ENCODE data around the gene NPSR1.
"Not testable (repeated sequence)": the region's sequence is repeated elsewhere in the genome, so short reads cannot be mapped to it uniquely, and the experiment has no call there.

Gene NPSR1

GRCh38 chr7:34869057-34869456 is 211.0 kb downstream of the NPSR1 start:
- POLR2A ChIA-PET = no interaction called here
- no peak for DNase-seq (ENCODE audit: extremely low spot score)
- CTCF ChIA-PET = no interaction called here
- TF ChIP-seq CTBP1 (IDR thresholded peaks at IDR 0.05; ENCODE audit: borderline replicate concordance) (no peak), ARNT (IDR thresholded peaks at IDR 0.05) (no peak), PKNOX1 (IDR thresholded peaks at IDR 0.05) (no peak), TARDBP (IDR thresholded peaks at IDR 0.05) (no peak), ZNF384 (IDR thresholded peaks at IDR 0.05) (no peak), SUZ12 (IDR thresholded peaks at IDR 0.05) (no peak), BHLHE40 (IDR thresholded peaks at IDR 0.05; ENCODE audit: borderline replicate concordance) (no peak), L3MBTL2 (conservative IDR thresholded peaks at IDR 0.05) (no peak), HDGF (IDR thresholded peaks at IDR 0.05; ENCODE audit: borderline replicate concordance) (no peak), FOXA1 (IDR thresholded peaks at IDR 0.05) (no peak), FOXK2 (IDR thresholded peaks at IDR 0.05) (no peak), FOXM1 (IDR thresholded peaks at IDR 0.05; ENCODE audit: borderline replicate concordance) (no peak), ELF4 (IDR thresholded peaks at IDR 0.05) (no peak), LEF1 (IDR thresholded peaks at IDR 0.05; ENCODE audit: borderline replicate concordance) (no peak), SP1 (IDR thresholded peaks at IDR 0.05) (no peak)

GRCh38 chr7:34870041-34870440 is 212.0 kb downstream of the NPSR1 start:
- POLR2A ChIA-PET; CTCF ChIA-PET; DNase-seq (ENCODE audit: extremely low spot score): not testable (repeated sequence)

- DNase-seq (ENCODE audit: extremely low spot score); CTCF ChIA-PET; POLR2A ChIA-PET: not testable (repeated sequence)
Measured at GRCh38 chr7:34874329-34874728, 216.3 kb downstream of the NPSR1 start.

- POLR2A ChIA-PET = no interaction called here
- no peak for DNase-seq (ENCODE audit: extremely low spot score)
- CTCF ChIA-PET = no interaction called here
- TF ChIP-seq L3MBTL2 (conservative IDR thresholded peaks at IDR 0.05) = no peak
Measured at GRCh38 chr7:34875481-34875880, 217.5 kb downstream of the NPSR1 start.

GRCh38 chr7:34878944-34879735 is 221.1 kb downstream of the NPSR1 start:
- CTCF ChIA-PET; DNase-seq (ENCODE audit: extremely low spot score); POLR2A ChIA-PET: not testable (repeated sequence)

- ChIA-PET POLR2A (no interaction called here), CTCF (no interaction called here)
- TF ChIP-seq FOXA1 (IDR thresholded peaks at IDR 0.05) = no peak
- TF ChIP-seq HDGF (IDR thresholded peaks at IDR 0.05; ENCODE audit: borderline replicate concordance) = no peak
- no peak for DNase-seq (ENCODE audit: extremely low spot score)
Measured at GRCh38 chr7:34879871-34880270, 221.9 kb downstream of the NPSR1 start.

- CTCF ChIA-PET; POLR2A ChIA-PET; DNase-seq (ENCODE audit: extremely low spot score): not testable (repeated sequence)
Measured at GRCh38 chr7:34883855-34884254, 225.8 kb downstream of the NPSR1 start.

GRCh38 chr7:34886856-34887255 is 228.8 kb downstream of the NPSR1 start:
- no peak for DNase-seq (ENCODE audit: extremely low spot score)
- POLR2A ChIA-PET = no interaction called here

More at GRCh38 chr7:34886856-34887255, 228.8 kb downstream of the NPSR1 start:
- CTCF ChIA-PET = no interaction called here
- TF ChIP-seq LEF1 (IDR thresholded peaks at IDR 0.05; ENCODE audit: borderline replicate concordance) (no peak), PKNOX1 (IDR thresholded peaks at IDR 0.05) (no peak), FOXA1 (IDR thresholded peaks at IDR 0.05) (no peak), HDGF (IDR thresholded peaks at IDR 0.05; ENCODE audit: borderline replicate concordance) (no peak), BHLHE40 (IDR thresholded peaks at IDR 0.05; ENCODE audit: borderline replicate concordance) (no peak), SP1 (IDR thresholded peaks at IDR 0.05) (no peak), ARNT (IDR thresholded peaks at IDR 0.05) (no peak), ZNF384 (IDR thresholded peaks at IDR 0.05) (no peak), L3MBTL2 (conservative IDR thresholded peaks at IDR 0.05) (no peak), SUZ12 (IDR thresholded peaks at IDR 0.05) (no peak), FOXK2 (IDR thresholded peaks at IDR 0.05) (no peak), TARDBP (IDR thresholded peaks at IDR 0.05) (no peak), NFRKB (IDR thresholded peaks at IDR 0.05) (no peak), CTBP1 (IDR thresholded peaks at IDR 0.05; ENCODE audit: borderline replicate concordance) (no peak), FOXM1 (IDR thresholded peaks at IDR 0.05; ENCODE audit: borderline replicate concordance) (no peak), ELF4 (IDR thresholded peaks at IDR 0.05) (no peak)
